Lower lobe of right lung (tissue), 2 donors: ENCODE measurements around the gene PVR. TPM values are rescaled to one million over a fixed set of nuclear protein-coding genes. Genes with fewer than 3 reads are reported as not detected.
"Not testable (repeated sequence)": the region's sequence is repeated elsewhere in the genome, so short reads cannot be mapped to it uniquely, and the experiment has no call there.

Experiments
- ATAC-seq, 2 donors: fragments of 200-7000 bp; cut with Tn5 transposase; one replicate each; pipeline ENCODE4 v1.9.1; 2020 to 2022; ENCODE audit warnings: mild to moderate bottlenecking in 2 of 2, moderate library complexity in 2 of 2
- DNase-seq: peaks from one replicate; pipeline ENCODE4 v3.0.0-alpha.2; 2020
- H3K27ac ChIP-seq: fragments of 200-600 bp; one replicate; pipeline ENCODE4 v1.8.0; 2022
- H3K27me3 ChIP-seq: fragments of 200-600 bp; one replicate; pipeline ENCODE4 v1.8.0; 2022; ENCODE audit warnings: low read depth
- H3K36me3 ChIP-seq: fragments of 200-600 bp; one replicate; pipeline ENCODE4 v1.8.0; 2022; ENCODE audit warnings: mild to moderate bottlenecking
- H3K4me1 ChIP-seq: fragments of 200-600 bp; one replicate; pipeline ENCODE4 v1.8.0; 2022
- H3K4me3 ChIP-seq: fragments of 200-600 bp; one replicate; pipeline ENCODE4 v1.8.0; 2022; ENCODE audit warnings: mild to moderate bottlenecking
- H3K9me3 ChIP-seq: fragments of 200-600 bp; one replicate; pipeline ENCODE4 v1.8.0; 2022
- CTCF ChIP-seq: fragments of 200-600 bp; IDR thresholded peaks from one replicate; pipeline ENCODE4 v1.8.0; 2022; ENCODE audit warnings: antibody characterized with exemption, mild to moderate bottlenecking
- intact Hi-C: fragments of 100-400 bp; cut with DNase I; formaldehyde crosslinking; loops from one replicate; pipeline ENCODE4 v1.11.0; 2022
- total RNA-seq: library from RNA; stranded (reverse); fragmentation: NEBNext Ultra II Directional; extraction: Animal tissue kit (Norgen Biotek cat#: 25700); gene quantifications from one replicate; pipeline ENCODE4 v1.2.1, GENCODE V29; 2021
- donor health status: DM: no; HTN: yes; CAD: no; lungs with severe emphysema.

The PVR gene
- total RNA-seq, 1 donor from 2014 or later = 35.0 TPM

- no peaks in the 10 kb centered on the region for H3K9me3 ChIP-seq
- no peak overlapping the region for H3K27ac ChIP-seq
- TF ChIP-seq CTCF = no peak
- intact Hi-C loops = no loop called here
- H3K4me3 ChIP-seq = no peak overlapping the region
- DNase-seq = no peak
- no peaks in the 10 kb centered on the region for H3K27me3 ChIP-seq
- no peaks in the 10 kb centered on the region for H3K4me1 ChIP-seq
- no peak for ATAC-seq
- no peaks in the 10 kb centered on the region for H3K36me3 ChIP-seq
Measured at GRCh38 chr19:44624840-44625354, 18.8 kb upstream of the PVR start.

DNA sequence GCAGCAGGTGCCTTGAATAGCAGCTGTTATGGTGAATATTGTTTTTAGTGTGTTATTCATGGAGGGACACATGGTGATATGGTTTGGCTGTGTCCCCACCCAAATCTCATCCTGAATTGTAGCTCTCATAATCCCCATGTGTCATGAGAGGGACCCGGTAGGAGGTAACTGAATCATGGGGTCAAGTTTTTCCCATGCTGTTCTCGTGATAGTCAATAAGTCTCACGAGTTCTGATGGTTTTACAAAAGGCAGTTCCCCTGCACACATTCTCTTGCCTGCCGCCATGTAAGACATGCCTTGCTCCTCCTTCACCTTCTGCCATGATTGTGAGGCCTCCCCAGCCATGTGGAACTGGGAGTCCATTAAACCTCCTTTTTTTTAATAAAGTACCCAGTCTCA is 18.1 kb upstream of the PVR start:
- H3K36me3 ChIP-seq, intact Hi-C loops, H3K9me3 ChIP-seq, H3K27me3 ChIP-seq, H3K4me3 ChIP-seq, ATAC-seq, DNase-seq, H3K4me1 ChIP-seq: not testable (repeated sequence)
- peak overlapping the region; percentile 7 for H3K27ac ChIP-seq

GRCh38 chr19:44626048-44626624 is 17.6 kb upstream of the PVR start:
- ATAC-seq = peak; percentile 61 to 83
- Histone ChIP-seq H3K27ac (peak overlapping the region; percentile 7), H3K9me3 (no peaks in the 10 kb centered on the region), H3K27me3 (no peaks in the 10 kb centered on the region), H3K4me3 (no peak overlapping the region), H3K36me3 (no peaks in the 10 kb centered on the region), H3K4me1 (no peaks in the 10 kb centered on the region)
- TF ChIP-seq CTCF = no peak
- intact Hi-C loops = no loop called here
- DNase-seq = no peak

DNA sequence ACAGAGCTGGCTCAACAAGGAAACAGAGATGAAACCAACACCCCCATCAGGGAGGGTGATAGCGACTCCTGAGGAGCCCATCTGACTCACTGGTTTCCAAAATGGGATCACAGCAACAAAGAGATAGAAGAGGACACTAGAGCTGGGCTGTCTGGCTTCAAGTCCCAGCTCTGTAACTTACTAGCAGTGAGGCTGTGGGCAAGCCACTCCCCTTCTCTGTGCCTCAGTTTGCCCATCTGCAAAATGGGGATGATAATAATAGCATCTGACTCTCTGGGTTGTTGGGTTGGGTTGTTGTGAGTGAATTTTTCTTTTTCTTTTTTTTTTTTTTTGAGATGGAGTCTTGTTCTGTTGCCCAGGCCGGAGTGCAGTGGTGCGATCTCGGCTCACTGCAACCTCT is 16.1 kb upstream of the PVR start:
- H3K36me3 ChIP-seq = no peaks in the 10 kb centered on the region
- no peak for TF ChIP-seq CTCF
- DNase-seq = no peak
- H3K9me3 ChIP-seq = no peaks in the 10 kb centered on the region
- no peak overlapping the region for H3K27ac ChIP-seq
- H3K4me1 ChIP-seq = no peaks in the 10 kb centered on the region
- no peaks in the 10 kb centered on the region for H3K27me3 ChIP-seq
- intact Hi-C loops = no loop called here
- no peak for ATAC-seq
- no peak overlapping the region for H3K4me3 ChIP-seq

- no peak for ATAC-seq
- no peaks in the 10 kb centered on the region for H3K27me3 ChIP-seq
- TF ChIP-seq CTCF = no peak
- no peak overlapping the region for H3K27ac ChIP-seq
- no peak for DNase-seq
- intact Hi-C loops = no loop called here
- no peaks in the 10 kb centered on the region for H3K36me3 ChIP-seq
- no peak overlapping the region for H3K4me3 ChIP-seq
- H3K9me3 ChIP-seq = no peaks in the 10 kb centered on the region
- H3K4me1 ChIP-seq = peaks cover 4% of the 10 kb centered on the region
Measured at GRCh38 chr19:44628793-44629192, 14.9 kb upstream of the PVR start.

GRCh38 chr19:44631611-44632010 is 12.1 kb upstream of the PVR start:
- H3K36me3 ChIP-seq, DNase-seq, H3K27me3 ChIP-seq, H3K4me3 ChIP-seq, H3K9me3 ChIP-seq, ATAC-seq, intact Hi-C loops, H3K27ac ChIP-seq: not testable (repeated sequence)
- peaks cover 12% of the 10 kb centered on the region for H3K4me1 ChIP-seq

- H3K9me3 ChIP-seq, H3K27me3 ChIP-seq, ATAC-seq, H3K36me3 ChIP-seq, DNase-seq, H3K27ac ChIP-seq, intact Hi-C loops: not testable (repeated sequence)
- H3K4me3 ChIP-seq = peak overlapping the region; percentile 17
- peaks cover 12% of the 10 kb centered on the region for H3K4me1 ChIP-seq
Measured at GRCh38 chr19:44634058-44634457, 9.7 kb upstream of the PVR start.
